AG09309 (cell line): ENCODE results near the gene ITGB7.

ENCODE experiments used
- DNase-seq: peaks from one replicate; pipeline ENCODE4 v3.0.0-alpha.2; 2010; ENCODE audit warnings: low read depth
- H3K4me3 ChIP-seq: 2 replicates; pipeline ENCODE4 v1.5.1; 2011; ENCODE audit warnings: mild to moderate bottlenecking, low read depth, low read length, moderate library complexity; ENCODE audit not compliant: control insufficient read depth
- CTCF ChIP-seq: IDR thresholded peaks from 2 replicates; pipeline ENCODE4 v1.5.1; 2011; ENCODE audit warnings: mild to moderate bottlenecking, low read depth, low read length, inconsistent platforms; ENCODE audit not compliant: insufficient read depth, control insufficient read depth; ENCODE audit errors: missing control alignments

The ITGB7 gene

GRCh38 chr12:53185582-53186153 is 21.4 kb downstream of the ITGB7 start:
- no peak for DNase-seq
- TF ChIP-seq CTCF = no peak
- H3K4me3 ChIP-seq = no peak overlapping the region

- TF ChIP-seq CTCF = no peak
- no peak for DNase-seq
- H3K4me3 ChIP-seq = no peak overlapping the region
These were observed 22.2 kb downstream of the ITGB7 start for GRCh38 chr12:53184828-53185227.

- no peak for DNase-seq
- no peak for TF ChIP-seq CTCF
- H3K4me3 ChIP-seq = no peak overlapping the region
These were observed 24.1 kb downstream of the ITGB7 start for GRCh38 chr12:53182903-53183302.

DNA sequence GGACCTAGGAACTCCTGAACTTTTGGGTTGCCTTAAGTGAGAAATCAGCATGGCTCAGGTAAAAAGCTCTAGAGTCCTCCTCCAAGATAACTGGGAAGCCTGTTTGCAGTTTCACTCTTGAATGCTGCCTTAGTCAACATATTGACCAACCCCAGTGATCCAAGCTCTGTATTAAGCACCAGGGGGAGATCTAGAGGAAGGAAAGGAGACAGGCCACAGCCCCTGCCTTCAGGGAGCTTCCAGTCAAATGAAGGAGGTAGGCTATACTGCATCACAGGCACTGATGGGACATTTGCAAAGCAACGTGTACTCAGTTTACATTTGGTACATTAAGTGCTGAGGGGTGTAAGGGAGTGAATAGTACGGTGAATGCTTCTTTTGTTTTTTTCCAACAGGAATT is 25.1 kb downstream of the ITGB7 start:
- TF ChIP-seq CTCF = no peak
- peak overlapping the region; percentile 74 for H3K4me3 ChIP-seq
- no peak for DNase-seq

GRCh38 chr12:53180931-53181645 is 26.0 kb downstream of the ITGB7 start:
- no peak for DNase-seq
- peak overlapping the region; percentile 74 for H3K4me3 ChIP-seq
- no peak for TF ChIP-seq CTCF

DNA sequence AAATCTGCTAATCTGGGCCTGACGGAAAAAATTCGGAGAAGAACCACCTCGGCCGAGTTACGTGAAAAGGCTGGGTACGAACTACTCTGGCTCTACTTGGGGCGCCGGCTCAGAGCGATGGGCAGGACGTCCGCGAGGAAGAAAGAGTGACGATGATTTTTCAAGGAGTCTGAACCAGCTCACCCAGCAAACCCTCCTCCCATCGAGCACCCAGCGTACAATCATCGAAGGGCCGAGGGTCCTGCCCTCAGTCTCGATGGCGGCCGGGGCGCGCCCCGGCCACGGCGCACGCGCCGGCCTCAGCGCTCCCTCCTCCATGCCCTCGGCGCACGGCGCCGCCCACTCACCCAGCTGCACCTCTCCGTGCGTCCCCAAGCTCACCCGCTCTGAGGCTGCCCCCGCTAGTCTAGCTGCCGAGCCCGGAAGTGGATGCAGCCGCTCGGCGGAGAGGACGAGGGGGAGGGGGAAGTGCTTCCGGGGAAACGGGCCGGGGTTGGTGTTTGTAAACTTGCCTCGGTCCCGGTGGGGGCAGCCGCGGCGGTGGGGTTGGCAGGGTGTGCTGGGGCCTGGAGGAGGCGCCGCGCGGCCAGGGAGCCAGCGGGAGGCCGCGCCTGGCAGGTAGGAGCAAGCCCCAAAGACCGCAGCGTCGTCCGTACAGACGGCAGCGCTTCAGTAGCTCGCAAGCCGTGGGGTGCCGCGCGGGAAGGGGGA is 26.7 kb downstream of the ITGB7 start, which contains the start of the genes CSAD and ZNF740:
Gene CSAD (minus strand): TSS at position 706 of the 711 bp plus-strand sequence. CDS start 7,455 bp downstream, outside the sequence.
Gene ZNF740 (plus strand): TSS at position 503 of the 711 bp plus-strand sequence. CDS start 1,262 bp downstream, outside the sequence.
- peak; percentile 83 for DNase-seq
- TF ChIP-seq CTCF = no peak
- H3K4me3 ChIP-seq = peak within 1 kb of the TSS; percentile 74
